ENCODE data around the gene GPN2. TPM values are rescaled to one million over a fixed set of nuclear protein-coding genes. Genes with fewer than 3 reads are reported as not detected.

GPN2 gene
- total and polyA plus RNA-seq, 9 of the 15 experiments (the other 6 are each of a cell fraction or from before 2014, with no cell fraction given), result 9.9 to 58.8 (median 20.4) TPM

GRCh38 chr1:26826261-26827105, 63.6 kb downstream of the GPN2 start, which contains the start of gene ZDHHC18 (continued):
- TF ChIP-seq, protein P1, sequence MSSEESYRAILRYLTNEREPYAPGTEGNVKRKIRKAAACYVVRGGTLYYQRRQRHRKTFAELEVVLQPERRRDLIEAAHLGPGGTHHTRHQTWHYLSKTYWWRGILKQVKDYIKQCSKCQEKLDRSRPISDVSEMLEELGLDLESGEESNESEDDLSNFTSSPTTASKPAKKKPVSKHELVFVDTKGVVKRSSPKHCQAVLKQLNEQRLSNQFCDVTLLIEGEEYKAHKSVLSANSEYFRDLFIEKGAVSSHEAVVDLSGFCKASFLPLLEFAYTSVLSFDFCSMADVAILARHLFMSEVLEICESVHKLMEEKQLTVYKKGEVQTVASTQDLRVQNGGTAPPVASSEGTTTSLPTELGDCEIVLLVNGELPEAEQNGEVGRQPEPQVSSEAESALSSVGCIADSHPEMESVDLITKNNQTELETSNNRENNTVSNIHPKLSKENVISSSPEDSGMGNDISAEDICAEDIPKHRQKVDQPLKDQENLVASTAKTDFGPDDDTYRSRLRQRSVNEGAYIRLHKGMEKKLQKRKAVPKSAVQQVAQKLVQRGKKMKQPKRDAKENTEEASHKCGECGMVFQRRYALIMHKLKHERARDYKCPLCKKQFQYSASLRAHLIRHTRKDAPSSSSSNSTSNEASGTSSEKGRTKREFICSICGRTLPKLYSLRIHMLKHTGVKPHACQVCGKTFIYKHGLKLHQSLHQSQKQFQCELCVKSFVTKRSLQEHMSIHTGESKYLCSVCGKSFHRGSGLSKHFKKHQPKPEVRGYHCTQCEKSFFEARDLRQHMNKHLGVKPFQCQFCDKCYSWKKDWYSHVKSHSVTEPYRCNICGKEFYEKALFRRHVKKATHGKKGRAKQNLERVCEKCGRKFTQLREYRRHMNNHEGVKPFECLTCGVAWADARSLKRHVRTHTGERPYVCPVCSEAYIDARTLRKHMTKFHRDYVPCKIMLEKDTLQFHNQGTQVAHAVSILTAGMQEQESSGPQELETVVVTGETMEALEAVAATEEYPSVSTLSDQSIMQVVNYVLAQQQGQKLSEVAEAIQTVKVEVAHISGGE (CRISPR knock-in tag; IDR thresholded peaks at IDR 0.05), result peak in 1 of 3 experiments; percentile 45; a peak in 2 of 6 replicates
- TF ChIP-seq ZNF766 (CRISPR knock-in tag; conservative IDR thresholded peaks at IDR 0.05) (peak; percentile 89), CC2D1A (IDR thresholded peaks at IDR 0.05) (no peak), BRCA1 (IDR thresholded peaks at IDR 0.05) (no peak), BRCA1 (CRISPR knock-in tag; IDR thresholded peaks at IDR 0.05) (no peak), CCNT2 (IDR thresholded peaks at IDR 0.05; ENCODE audit: borderline replicate concordance, extremely low read depth, insufficient read length, low read depth, low read length) (peak; percentile 94), MECOM (CRISPR knock-in tag; IDR thresholded peaks at IDR 0.05) (no peak), STAT5A (IDR thresholded peaks at IDR 0.05; ENCODE audit: borderline replicate concordance, low read length) (no peak), IRF1 (CRISPR knock-in tag; IDR thresholded peaks at IDR 0.05; ENCODE audit: borderline replicate concordance) (no peak), ATF4 (CRISPR knock-in tag; IDR thresholded peaks at IDR 0.05) (no peak), PHB (CRISPR knock-in tag; IDR thresholded peaks at IDR 0.05) (no peak), ZNF324 (CRISPR knock-in tag; IDR thresholded peaks at IDR 0.05) (no peak), ARID1B (IDR thresholded peaks at IDR 0.05) (no peak), KDM5B (IDR thresholded peaks at IDR 0.05; ENCODE audit: insufficient replicate concordance, low read depth, low read length) (peak; percentile 73), RBFOX2 (IDR thresholded peaks at IDR 0.05; ENCODE audit: low read depth, low read length) (peak; percentile 60), RCOR1 (IDR thresholded peaks at IDR 0.05; ENCODE audit: borderline replicate concordance in 1 of 2, low read depth in 2 of 2, low read length in 2 of 2) (0 out of 4 replicates have a peak, but pooled peaks of 1 of the 2 experiments have one; percentile 26), SMARCA5 (IDR thresholded peaks at IDR 0.05) (no peak), TOE1 (IDR thresholded peaks at IDR 0.05; ENCODE audit: borderline replicate concordance) (no peak), TOE1 (CRISPR knock-in tag; IDR thresholded peaks at IDR 0.05; ENCODE audit: borderline replicate concordance, low read depth) (no peak), CCAR2 (IDR thresholded peaks at IDR 0.05; ENCODE audit: low read depth, low read length) (no peak), GATA2 (CRISPR knock-in tag; IDR thresholded peaks at IDR 0.05) (no peak), ZNF24 (IDR thresholded peaks at IDR 0.05) (no peak)

Data from K562 (cell line).